ENCODE measurements around the gene ZNF513.

The ZNF513 gene

DNA sequence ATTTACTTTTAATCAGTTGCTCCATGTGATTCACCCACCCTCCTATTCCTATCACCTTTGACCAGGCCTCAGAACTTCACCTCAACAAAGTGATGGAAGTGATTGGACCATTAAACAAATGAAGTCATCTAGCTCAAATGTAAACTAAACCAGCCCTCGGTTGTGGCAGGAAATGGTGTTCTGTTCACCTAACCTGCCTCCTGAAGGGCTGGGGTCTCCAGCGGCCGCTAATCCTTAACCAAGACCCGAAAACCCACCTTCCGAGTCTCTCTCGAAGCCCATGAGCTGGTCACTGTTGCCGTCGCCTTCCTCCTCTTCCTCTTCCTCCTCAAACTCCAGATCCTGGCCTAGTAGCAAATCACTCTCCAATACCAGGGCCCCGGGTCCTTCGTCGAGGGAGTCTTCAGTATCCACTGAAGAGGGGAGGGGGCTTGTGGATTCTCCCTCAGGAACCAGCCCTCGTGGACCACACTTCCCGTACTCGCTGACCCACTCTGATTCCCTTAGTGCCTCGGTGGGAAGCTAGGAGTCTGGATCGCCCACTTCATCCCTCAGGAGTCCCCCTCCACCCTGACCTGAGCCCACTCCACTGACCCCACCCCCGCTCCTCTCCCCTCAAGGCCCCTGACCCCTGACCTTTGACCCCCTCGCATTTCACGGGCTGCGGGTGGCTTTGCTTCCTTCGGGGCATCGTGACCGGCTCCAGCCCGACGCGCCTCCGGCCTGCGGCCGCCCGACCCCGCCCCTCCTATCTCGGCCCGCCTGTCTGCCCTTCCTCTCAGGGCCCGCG, 503 bp downstream of the ZNF513 start:
- H3K9me3 ChIP-seq (ENCODE audit: insufficient read depth, low read length, severe bottlenecking), result no peaks in the 10 kb centered on the region
- no peak for TF ChIP-seq EZH2 (IDR thresholded peaks at IDR 0.05; ENCODE audit: borderline replicate concordance, low read depth, low read length, severe bottlenecking)
- TF ChIP-seq, protein P1, sequence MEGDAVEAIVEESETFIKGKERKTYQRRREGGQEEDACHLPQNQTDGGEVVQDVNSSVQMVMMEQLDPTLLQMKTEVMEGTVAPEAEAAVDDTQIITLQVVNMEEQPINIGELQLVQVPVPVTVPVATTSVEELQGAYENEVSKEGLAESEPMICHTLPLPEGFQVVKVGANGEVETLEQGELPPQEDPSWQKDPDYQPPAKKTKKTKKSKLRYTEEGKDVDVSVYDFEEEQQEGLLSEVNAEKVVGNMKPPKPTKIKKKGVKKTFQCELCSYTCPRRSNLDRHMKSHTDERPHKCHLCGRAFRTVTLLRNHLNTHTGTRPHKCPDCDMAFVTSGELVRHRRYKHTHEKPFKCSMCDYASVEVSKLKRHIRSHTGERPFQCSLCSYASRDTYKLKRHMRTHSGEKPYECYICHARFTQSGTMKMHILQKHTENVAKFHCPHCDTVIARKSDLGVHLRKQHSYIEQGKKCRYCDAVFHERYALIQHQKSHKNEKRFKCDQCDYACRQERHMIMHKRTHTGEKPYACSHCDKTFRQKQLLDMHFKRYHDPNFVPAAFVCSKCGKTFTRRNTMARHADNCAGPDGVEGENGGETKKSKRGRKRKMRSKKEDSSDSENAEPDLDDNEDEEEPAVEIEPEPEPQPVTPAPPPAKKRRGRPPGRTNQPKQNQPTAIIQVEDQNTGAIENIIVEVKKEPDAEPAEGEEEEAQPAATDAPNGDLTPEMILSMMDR (IDR thresholded peaks at IDR 0.05; ENCODE audit: borderline replicate concordance, extremely low read depth, low read length, poor library complexity, severe bottlenecking), result no peak
- H4K20me1 ChIP-seq (ENCODE audit: insufficient read depth, low read length), result peaks cover 19% of the 10 kb centered on the region; the same call in 1 of the 2 replicates
- peaks cover 78% of the 10 kb centered on the region for H3K36me3 ChIP-seq (ENCODE audit: insufficient read depth, low read length)
- peak overlapping the region; percentile 69 for H3K4me2 ChIP-seq (ENCODE audit: insufficient read depth, low read length)
- H2AFZ ChIP-seq (ENCODE audit: low read depth, low read length), result peak overlapping the region; percentile 36
- H3K4me1 ChIP-seq (ENCODE audit: insufficient read depth, low read length), result peaks cover 41% of the 10 kb centered on the region
- DNase-seq, result peak; percentile 36
- H3K79me2 ChIP-seq (ENCODE audit: insufficient read depth, low read length), result peaks cover 38% of the 10 kb centered on the region
- peak; percentile 17 for ATAC-seq (ENCODE audit: insufficient read depth, low read depth)
- H3K27me3 ChIP-seq (ENCODE audit: insufficient read depth, low read length, poor library complexity), result no peaks in the 10 kb centered on the region
- peak overlapping the region; percentile 71 for H3K9ac ChIP-seq (ENCODE audit: low read depth, low read length)
- peak overlapping the region; percentile 91 for H3K27ac ChIP-seq (ENCODE audit: low read length)
- H3K4me3 ChIP-seq (ENCODE audit: low read depth in 1 of 2, low read length in 2 of 2), result peak overlapping the region; percentile 40 to 75; a peak in 3 of 4 replicates

DNA sequence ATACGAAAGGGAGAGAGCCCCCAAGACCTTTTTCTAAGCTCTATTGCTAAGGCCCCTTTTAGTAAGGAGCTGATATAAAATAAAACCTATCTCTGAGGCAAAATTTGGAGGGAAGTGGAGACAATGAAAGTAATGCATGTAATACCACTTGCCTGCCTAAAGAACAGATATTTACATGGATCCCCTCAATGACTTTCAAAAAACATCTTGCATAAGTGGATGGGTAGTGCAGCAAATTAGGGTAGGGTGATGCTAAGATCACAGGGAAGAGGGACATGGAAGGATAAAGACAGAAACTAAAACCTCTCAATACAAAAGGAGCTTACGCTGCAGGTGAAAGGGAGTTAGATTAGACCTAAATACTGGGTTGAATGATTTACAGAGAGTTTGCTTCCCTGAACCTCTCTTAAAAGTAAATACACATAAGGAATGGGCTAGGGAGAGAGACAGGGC, 1.1 kb downstream of the ZNF513 start:
- H4K20me1 ChIP-seq (ENCODE audit: insufficient read depth, low read length), result peaks cover 16% of the 10 kb centered on the region; the same call in 1 of the 2 replicates
- peaks cover 38% of the 10 kb centered on the region for H3K79me2 ChIP-seq (ENCODE audit: insufficient read depth, low read length)
- peak overlapping the region; percentile 71 for H3K9ac ChIP-seq (ENCODE audit: low read depth, low read length)
- peak overlapping the region; percentile 69 for H3K4me2 ChIP-seq (ENCODE audit: insufficient read depth, low read length)
- no peak for ATAC-seq (ENCODE audit: insufficient read depth, low read depth)
- H3K27me3 ChIP-seq (ENCODE audit: insufficient read depth, low read length, poor library complexity), result no peaks in the 10 kb centered on the region
- no peaks in the 10 kb centered on the region for H3K9me3 ChIP-seq (ENCODE audit: insufficient read depth, low read length, severe bottlenecking)
- H2AFZ ChIP-seq (ENCODE audit: low read depth, low read length), result no peak overlapping the region; the same call in 1 of the 2 replicates
- peaks cover 78% of the 10 kb centered on the region for H3K36me3 ChIP-seq (ENCODE audit: insufficient read depth, low read length)
- peak overlapping the region; percentile 40 to 75; a peak in 3 of 4 replicates for H3K4me3 ChIP-seq (ENCODE audit: low read depth in 1 of 2, low read length in 2 of 2)
- TF ChIP-seq EZH2 (IDR thresholded peaks at IDR 0.05; ENCODE audit: borderline replicate concordance, low read depth, low read length, severe bottlenecking), result no peak
- TF ChIP-seq, protein P1 (IDR thresholded peaks at IDR 0.05; ENCODE audit: borderline replicate concordance, extremely low read depth, low read length, poor library complexity, severe bottlenecking), result no peak
- H3K4me1 ChIP-seq (ENCODE audit: insufficient read depth, low read length), result peaks cover 41% of the 10 kb centered on the region
- H3K27ac ChIP-seq (ENCODE audit: low read length), result peak overlapping the region; percentile 91
- DNase-seq, result no peak

DNA sequence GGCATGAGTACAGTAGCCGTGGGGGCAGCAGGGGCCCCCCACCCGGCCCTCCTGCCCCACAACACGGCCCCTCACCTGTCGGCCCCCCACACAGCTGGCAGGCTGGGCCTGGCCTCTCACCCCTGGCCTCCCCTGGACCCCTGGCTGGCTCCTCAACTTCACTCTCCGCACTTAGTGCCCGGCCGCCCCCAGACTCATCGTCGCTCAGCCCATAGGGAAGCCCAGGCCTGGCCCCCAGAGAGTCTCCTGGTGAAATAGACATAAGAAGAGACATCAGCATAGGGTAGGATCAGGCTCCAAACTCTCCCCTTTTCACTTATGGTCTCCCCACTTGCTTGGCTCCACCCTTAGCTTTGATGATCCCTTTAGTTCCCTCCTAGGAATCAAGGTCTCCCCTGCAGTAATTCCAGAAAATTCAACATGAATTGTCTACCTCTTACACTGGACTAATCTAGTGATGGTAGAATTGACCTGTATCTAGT, 1.7 kb downstream of the ZNF513 start:
- H4K20me1 ChIP-seq (ENCODE audit: insufficient read depth, low read length), result peaks cover 16% of the 10 kb centered on the region; the same call in 1 of the 2 replicates
- H3K27me3 ChIP-seq (ENCODE audit: insufficient read depth, low read length, poor library complexity), result no peaks in the 10 kb centered on the region
- H3K79me2 ChIP-seq (ENCODE audit: insufficient read depth, low read length), result peaks cover 38% of the 10 kb centered on the region
- H3K27ac ChIP-seq (ENCODE audit: low read length), result peak overlapping the region; percentile 91
- H3K4me2 ChIP-seq (ENCODE audit: insufficient read depth, low read length), result peak overlapping the region; percentile 69
- no peak overlapping the region for H2AFZ ChIP-seq (ENCODE audit: low read depth, low read length)
- H3K9ac ChIP-seq (ENCODE audit: low read depth, low read length), result peak overlapping the region; percentile 71
- no peak for TF ChIP-seq EZH2 (IDR thresholded peaks at IDR 0.05; ENCODE audit: borderline replicate concordance, low read depth, low read length, severe bottlenecking)
- TF ChIP-seq, protein P1 (IDR thresholded peaks at IDR 0.05; ENCODE audit: borderline replicate concordance, extremely low read depth, low read length, poor library complexity, severe bottlenecking), result no peak
- no peaks in the 10 kb centered on the region for H3K9me3 ChIP-seq (ENCODE audit: insufficient read depth, low read length, severe bottlenecking)
- H3K36me3 ChIP-seq (ENCODE audit: insufficient read depth, low read length), result peaks cover 77% of the 10 kb centered on the region
- H3K4me3 ChIP-seq (ENCODE audit: low read depth in 1 of 2, low read length in 2 of 2), result peak overlapping the region in 1 of 2 experiments; percentile 75; a peak in 3 of 4 replicates
- H3K4me1 ChIP-seq (ENCODE audit: insufficient read depth, low read length), result peaks cover 41% of the 10 kb centered on the region
- no peak for DNase-seq
- no peak for ATAC-seq (ENCODE audit: insufficient read depth, low read depth)

All from DND-41 (cell line).